ENCODE measurements around the gene CLCNKB. TPM values are rescaled to one million over a fixed set of nuclear protein-coding genes. Genes with fewer than 3 reads are reported as not detected.
"Not testable (repeated sequence)": the region's sequence is repeated elsewhere in the genome, so short reads cannot be mapped to it uniquely, and the experiment has no call there.

CLCNKB gene
- total and polyA plus RNA-seq, 2 of the 13 experiments (the other 11 are each of a cell fraction or from before 2014, with no cell fraction given) = 0.04 TPM; not detected in 1

- TF ChIP-seq ARID5B (CRISPR knock-in tag; IDR thresholded peaks at IDR 0.05) = 0 out of 2 replicates have a peak, but pooled peaks have one; percentile 20
- TF ChIP-seq, protein P1, sequence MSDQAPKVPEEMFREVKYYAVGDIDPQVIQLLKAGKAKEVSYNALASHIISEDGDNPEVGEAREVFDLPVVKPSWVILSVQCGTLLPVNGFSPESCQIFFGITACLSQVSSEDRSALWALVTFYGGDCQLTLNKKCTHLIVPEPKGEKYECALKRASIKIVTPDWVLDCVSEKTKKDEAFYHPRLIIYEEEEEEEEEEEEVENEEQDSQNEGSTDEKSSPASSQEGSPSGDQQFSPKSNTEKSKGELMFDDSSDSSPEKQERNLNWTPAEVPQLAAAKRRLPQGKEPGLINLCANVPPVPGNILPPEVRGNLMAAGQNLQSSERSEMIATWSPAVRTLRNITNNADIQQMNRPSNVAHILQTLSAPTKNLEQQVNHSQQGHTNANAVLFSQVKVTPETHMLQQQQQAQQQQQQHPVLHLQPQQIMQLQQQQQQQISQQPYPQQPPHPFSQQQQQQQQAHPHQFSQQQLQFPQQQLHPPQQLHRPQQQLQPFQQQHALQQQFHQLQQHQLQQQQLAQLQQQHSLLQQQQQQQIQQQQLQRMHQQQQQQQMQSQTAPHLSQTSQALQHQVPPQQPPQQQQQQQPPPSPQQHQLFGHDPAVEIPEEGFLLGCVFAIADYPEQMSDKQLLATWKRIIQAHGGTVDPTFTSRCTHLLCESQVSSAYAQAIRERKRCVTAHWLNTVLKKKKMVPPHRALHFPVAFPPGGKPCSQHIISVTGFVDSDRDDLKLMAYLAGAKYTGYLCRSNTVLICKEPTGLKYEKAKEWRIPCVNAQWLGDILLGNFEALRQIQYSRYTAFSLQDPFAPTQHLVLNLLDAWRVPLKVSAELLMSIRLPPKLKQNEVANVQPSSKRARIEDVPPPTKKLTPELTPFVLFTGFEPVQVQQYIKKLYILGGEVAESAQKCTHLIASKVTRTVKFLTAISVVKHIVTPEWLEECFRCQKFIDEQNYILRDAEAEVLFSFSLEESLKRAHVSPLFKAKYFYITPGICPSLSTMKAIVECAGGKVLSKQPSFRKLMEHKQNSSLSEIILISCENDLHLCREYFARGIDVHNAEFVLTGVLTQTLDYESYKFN (CRISPR knock-in tag; conservative IDR thresholded peaks at IDR 0.05) = peak; percentile 51; the same call in 1 of the 2 replicates
- TF ChIP-seq ESRRA (CRISPR knock-in tag; IDR thresholded peaks at IDR 0.05; ENCODE audit: low read depth) = peak; percentile 98
- not testable (repeated sequence) for TF ChIP-seq NR2F6 (IDR thresholded peaks at IDR 0.05)
- TF ChIP-seq NR2F6 (CRISPR knock-in tag; IDR thresholded peaks at IDR 0.05) = peak; percentile 28; the same call in 1 of the 2 replicates
Observed at GRCh38 chr1:16057314-16057915, 13.8 kb downstream of the CLCNKB start (continued).

GRCh38 chr1:16058394-16059120, 15.0 kb downstream of the CLCNKB start:
- H3K4me3 ChIP-seq (replicated peaks in 1 of 3; ENCODE audit: insufficient read depth in 1 of 3, low read depth in 2 of 3, low read length in 3 of 3); H2AFZ ChIP-seq (ENCODE audit: low read length); H3K9me3 ChIP-seq (ENCODE audit: low read length); POLR2A ChIA-PET; DNase-seq (ENCODE audit: low spot score); H3K36me3 ChIP-seq (replicated peaks in 1 of 2; ENCODE audit: control insufficient read depth in 1 of 2, insufficient read depth in 2 of 2, low read length in 2 of 2); BruUV-seq (replicated peaks); H3K27ac ChIP-seq (ENCODE audit: extremely low read length, insufficient read depth, low read length); CTCF ChIA-PET (ENCODE audit: low intra/inter-chr PET ratio, low total read pairs); FAIRE-seq; ATAC-seq; H3K4me2 ChIP-seq (ENCODE audit: low read depth, low read length); H4K20me1 ChIP-seq (ENCODE audit: insufficient read depth, low read length); in situ Hi-C loops (cut with HindIII; ENCODE audit: extremely low pct_ligation_motif_present, low pct_unique_long_range_greater_than_20kb); H3K79me2 ChIP-seq (ENCODE audit: insufficient read depth, low read length); intact Hi-C loops (cut with micrococcal nuclease; ENCODE audit: unreplicated experiment); H3K9ac ChIP-seq (ENCODE audit: insufficient read depth, low read depth, low read length): not testable (repeated sequence)
- 35% methylated on average over 12 of the region's 20 CpGs for WGBS (ENCODE audit: low lambda C conversion rate)
- peaks cover 8 to 31% of the 10 kb centered on the region in 2 experiments; a peak in 3 of 5 replicates for H3K27me3 ChIP-seq (ENCODE audit: control insufficient read depth in 1 of 2, insufficient read depth in 2 of 2, low read length in 2 of 2)
- H3K4me1 ChIP-seq (ENCODE audit: insufficient read depth, low read length) = peaks cover 21% of the 10 kb centered on the region

All from HepG2 (cell line).